Spleen (tissue), 7 donors: ENCODE data around the gene SMG7.

Experiments
- CTCF ChIP-seq, 11 experiments: fragments of 200-600 bp in 7 of 11; fragments of 450-650 bp in 4 of 11; sonication (generic) in 4 of 11; IDR thresholded peaks in 8 of 11; conservative IDR thresholded peaks in 3 of 11; 1 replicate in 7 of 11; 2 replicates in 4 of 11; pipeline versions ENCODE4 v1.4.0 to v1.8.0; 2016 to 2021; ENCODE audit warnings: antibody characterized with exemption in 11 of 11, inconsistent platforms in 4 of 11, mild to moderate bottlenecking in 1 of 11
- POLR2A ChIP-seq, 3 donors: fragments of 450-650 bp; IDR thresholded peaks; one replicate each; pipeline ENCODE4 v1.5.1; 2017; ENCODE audit warnings: antibody characterized with exemption in 3 of 3, mild to moderate bottlenecking in 1 of 3
- donor health status: DM: no; HTN: no; CAD: no; lungs with moderate emphysema.
- donor health status: DM: no; HTN: no; CAD: no.
- donor health status: DM: no; HTN: no; CAD: no.

- no peak for TF ChIP-seq CTCF (IDR thresholded peaks at IDR 0.05 in 8 of 11, conservative IDR thresholded peaks at IDR 0.05 in 3 of 11)
- TF ChIP-seq POLR2A (IDR thresholded peaks at IDR 0.05): no peak
Measured at GRCh38 chr1:183487674-183488442, 15.6 kb downstream of the SMG7 start.
